Measurements from ENCODE around the gene ZBTB26. TPM values are rescaled to one million over a fixed set of nuclear protein-coding genes. Genes with fewer than 3 reads are reported as not detected.

The ZBTB26 gene
- total RNA-seq, 1 donor from 2014 or later, result 7.2 TPM

- Histone ChIP-seq H3K4me3 (no peak overlapping the region), H3K27ac (no peak overlapping the region), H3K4me1 (peaks cover 44% of the 10 kb centered on the region), H3K27me3 (ENCODE audit: low read depth) (no peaks in the 10 kb centered on the region), H3K36me3 (no peaks in the 10 kb centered on the region), H3K9me3 (no peaks in the 10 kb centered on the region)
- intact Hi-C loops (cut with DNase I), result no loop called here
- TF ChIP-seq, protein P1, sequence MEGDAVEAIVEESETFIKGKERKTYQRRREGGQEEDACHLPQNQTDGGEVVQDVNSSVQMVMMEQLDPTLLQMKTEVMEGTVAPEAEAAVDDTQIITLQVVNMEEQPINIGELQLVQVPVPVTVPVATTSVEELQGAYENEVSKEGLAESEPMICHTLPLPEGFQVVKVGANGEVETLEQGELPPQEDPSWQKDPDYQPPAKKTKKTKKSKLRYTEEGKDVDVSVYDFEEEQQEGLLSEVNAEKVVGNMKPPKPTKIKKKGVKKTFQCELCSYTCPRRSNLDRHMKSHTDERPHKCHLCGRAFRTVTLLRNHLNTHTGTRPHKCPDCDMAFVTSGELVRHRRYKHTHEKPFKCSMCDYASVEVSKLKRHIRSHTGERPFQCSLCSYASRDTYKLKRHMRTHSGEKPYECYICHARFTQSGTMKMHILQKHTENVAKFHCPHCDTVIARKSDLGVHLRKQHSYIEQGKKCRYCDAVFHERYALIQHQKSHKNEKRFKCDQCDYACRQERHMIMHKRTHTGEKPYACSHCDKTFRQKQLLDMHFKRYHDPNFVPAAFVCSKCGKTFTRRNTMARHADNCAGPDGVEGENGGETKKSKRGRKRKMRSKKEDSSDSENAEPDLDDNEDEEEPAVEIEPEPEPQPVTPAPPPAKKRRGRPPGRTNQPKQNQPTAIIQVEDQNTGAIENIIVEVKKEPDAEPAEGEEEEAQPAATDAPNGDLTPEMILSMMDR (IDR thresholded peaks at IDR 0.05), result no peak
- ATAC-seq (peak in 1 of 2 donors; percentile 78), DNase-seq (no peak)
These were observed 23.0 kb upstream of the ZBTB26 start for GRCh38 chr9:122954253-122954691.

DNA sequence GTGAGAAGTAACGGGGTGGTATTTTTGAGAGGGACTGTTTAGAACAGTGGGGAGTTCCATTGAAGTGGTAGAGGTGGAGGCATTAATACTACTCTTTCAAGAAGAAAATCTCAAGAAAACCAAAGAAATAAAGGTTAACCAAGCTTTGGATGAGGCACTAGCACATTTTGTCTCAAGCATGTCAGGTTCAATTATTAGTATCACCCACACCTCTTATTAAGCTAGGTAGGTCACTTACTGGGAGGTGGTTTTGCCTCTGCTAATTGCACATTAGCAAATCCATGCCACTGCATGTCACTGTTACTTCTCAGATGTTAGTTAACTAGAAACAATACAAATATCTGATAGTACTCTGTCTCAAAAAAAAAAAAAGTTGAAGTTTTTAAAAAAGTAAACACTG lies 19.7 kb upstream of the ZBTB26 start:
- H3K9me3 ChIP-seq, result no peaks in the 10 kb centered on the region
- no peaks in the 10 kb centered on the region for H3K36me3 ChIP-seq
- no peaks in the 10 kb centered on the region for H3K27me3 ChIP-seq (ENCODE audit: low read depth)
- intact Hi-C loops (cut with DNase I), result no loop called here
- TF ChIP-seq, protein P1 (IDR thresholded peaks at IDR 0.05), result no peak
- peak in 1 of 2 donors; percentile 32 for ATAC-seq
- H3K4me1 ChIP-seq, result peaks cover 56% of the 10 kb centered on the region
- no peak overlapping the region for H3K4me3 ChIP-seq
- DNase-seq, result no peak
- H3K27ac ChIP-seq, result no peak overlapping the region

DNA sequence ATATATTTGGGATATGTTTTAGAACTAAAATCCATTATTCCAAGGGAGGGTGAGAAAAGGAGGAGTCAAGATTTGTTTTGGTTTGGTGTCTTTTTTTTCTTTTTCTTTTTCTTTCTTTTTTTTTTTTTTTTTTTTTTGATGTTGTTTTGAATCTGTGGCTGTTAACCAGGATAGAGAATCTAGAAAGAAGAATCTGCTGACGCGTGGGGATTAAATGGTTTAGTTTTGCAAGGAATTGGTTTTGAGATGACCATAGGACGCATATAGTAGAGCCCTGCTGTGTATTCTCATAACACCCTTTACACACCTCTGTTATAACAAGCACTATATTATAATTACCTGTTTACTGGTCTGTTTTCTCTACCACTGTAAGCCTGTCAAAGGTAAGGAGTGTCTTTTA lies 19.0 kb upstream of the ZBTB26 start:
- TF ChIP-seq, protein P1 (IDR thresholded peaks at IDR 0.05), result no peak
- intact Hi-C loops (cut with DNase I), result no loop called here
- Histone ChIP-seq H3K4me3 (no peak overlapping the region), H3K36me3 (no peaks in the 10 kb centered on the region), H3K4me1 (peaks cover 59% of the 10 kb centered on the region), H3K9me3 (no peaks in the 10 kb centered on the region), H3K27ac (no peak overlapping the region), H3K27me3 (ENCODE audit: low read depth) (no peaks in the 10 kb centered on the region)
- no peak for DNase-seq
- no peak for ATAC-seq

- H3K27ac ChIP-seq, result no peak overlapping the region
- peaks cover 2% of the 10 kb centered on the region for H3K36me3 ChIP-seq
- no peak for DNase-seq
- no peak overlapping the region for H3K4me3 ChIP-seq
- no peaks in the 10 kb centered on the region for H3K27me3 ChIP-seq (ENCODE audit: low read depth)
- no peak for ATAC-seq
- H3K9me3 ChIP-seq, result no peaks in the 10 kb centered on the region
- TF ChIP-seq, protein P1 (IDR thresholded peaks at IDR 0.05), result no peak
- peaks cover 58% of the 10 kb centered on the region for H3K4me1 ChIP-seq
- intact Hi-C loops (cut with DNase I), result no loop called here
These were observed 18.4 kb upstream of the ZBTB26 start for GRCh38 chr9:122949696-122950095.

DNA sequence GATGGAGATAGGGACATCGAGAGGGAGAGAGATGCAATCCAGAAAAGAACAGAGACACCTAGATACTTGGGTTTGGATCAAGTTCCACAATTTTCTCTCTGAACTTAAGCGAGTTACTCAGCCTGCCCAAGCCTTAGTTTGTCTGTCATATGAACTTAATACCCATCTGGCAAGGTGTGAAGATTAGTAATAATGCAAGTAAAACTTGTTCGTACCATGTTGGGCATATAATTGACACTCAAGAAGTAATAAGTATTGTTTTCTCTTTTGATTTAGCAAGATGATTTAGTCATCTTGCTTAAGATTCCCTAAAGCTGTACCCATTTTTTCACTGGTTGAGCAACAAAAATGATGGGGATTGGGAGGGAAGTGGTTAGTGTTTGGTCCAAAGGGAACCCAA lies 17.0 kb upstream of the ZBTB26 start:
- H3K9me3 ChIP-seq, result no peaks in the 10 kb centered on the region
- no peak overlapping the region for H3K27ac ChIP-seq
- no peak overlapping the region for H3K4me3 ChIP-seq
- TF ChIP-seq, protein P1 (IDR thresholded peaks at IDR 0.05), result no peak
- no peak for DNase-seq
- H3K27me3 ChIP-seq (ENCODE audit: low read depth), result no peaks in the 10 kb centered on the region
- peaks cover 8% of the 10 kb centered on the region for H3K36me3 ChIP-seq
- intact Hi-C loops (cut with DNase I), result no loop called here
- H3K4me1 ChIP-seq, result peaks cover 46% of the 10 kb centered on the region
- ATAC-seq, result no peak

Measured in lower lobe of right lung (tissue), 2 donors.